IPS DF 19.7 (cell line): ENCODE results near the gene TPPP.

Experiments used
- DNase-seq: peaks from one replicate; pipeline ENCODE4 v3.0.0-alpha.2; 2013; ENCODE audit warnings: low read depth, low spot score

Gene TPPP

GRCh38 chr5:665541-665955, 27.6 kb downstream of the TPPP start:
- DNase-seq = no peak

- no peak for DNase-seq
Measured at GRCh38 chr5:664994-665360, 28.2 kb downstream of the TPPP start.

GRCh38 chr5:664343-664993, 28.7 kb downstream of the TPPP start:
- DNase-seq = no peak

- no peak for DNase-seq
Measured at GRCh38 chr5:663436-664342, 29.5 kb downstream of the TPPP start.

GRCh38 chr5:662751-663435, 30.3 kb downstream of the TPPP start:
- no peak for DNase-seq

- DNase-seq = no peak
Measured at GRCh38 chr5:661891-662750, 31.0 kb downstream of the TPPP start.

- no peak for DNase-seq
Measured at GRCh38 chr5:660491-661030, 32.6 kb downstream of the TPPP start.

GRCh38 chr5:659496-660263, 33.5 kb downstream of the TPPP start:
- no peak for DNase-seq

GRCh38 chr5:658103-658502, 35.0 kb downstream of the TPPP start:
- DNase-seq = no peak

- DNase-seq = no peak
Measured at GRCh38 chr5:657570-657969, 35.6 kb downstream of the TPPP start.

- no peak for DNase-seq
Measured at GRCh38 chr5:655406-655805, 37.7 kb downstream of the TPPP start.

- no peak for DNase-seq
Measured at GRCh38 chr5:654071-654778, 38.9 kb downstream of the TPPP start.

GRCh38 chr5:652773-653350, 40.3 kb downstream of the TPPP start:
- DNase-seq = no peak

- DNase-seq = no peak
Measured at GRCh38 chr5:652023-652515, 41.1 kb downstream of the TPPP start.

GRCh38 chr5:651296-652022, 41.7 kb downstream of the TPPP start:
- no peak for DNase-seq

GRCh38 chr5:647727-648126, 45.4 kb downstream of the TPPP start:
- no peak for DNase-seq

- no peak for DNase-seq
Measured at GRCh38 chr5:647311-647710, 45.8 kb downstream of the TPPP start.

GRCh38 chr5:646396-647201, 46.6 kb downstream of the TPPP start:
- DNase-seq = no peak
